ENCODE measurements around the gene SPOCK3. TPM values are rescaled to one million over a fixed set of nuclear protein-coding genes. Genes with fewer than 3 reads are reported as not detected.

Gene SPOCK3
- total RNA-seq, 4 donors from 2014 or later: not detected

- TF ChIP-seq, protein P1, sequence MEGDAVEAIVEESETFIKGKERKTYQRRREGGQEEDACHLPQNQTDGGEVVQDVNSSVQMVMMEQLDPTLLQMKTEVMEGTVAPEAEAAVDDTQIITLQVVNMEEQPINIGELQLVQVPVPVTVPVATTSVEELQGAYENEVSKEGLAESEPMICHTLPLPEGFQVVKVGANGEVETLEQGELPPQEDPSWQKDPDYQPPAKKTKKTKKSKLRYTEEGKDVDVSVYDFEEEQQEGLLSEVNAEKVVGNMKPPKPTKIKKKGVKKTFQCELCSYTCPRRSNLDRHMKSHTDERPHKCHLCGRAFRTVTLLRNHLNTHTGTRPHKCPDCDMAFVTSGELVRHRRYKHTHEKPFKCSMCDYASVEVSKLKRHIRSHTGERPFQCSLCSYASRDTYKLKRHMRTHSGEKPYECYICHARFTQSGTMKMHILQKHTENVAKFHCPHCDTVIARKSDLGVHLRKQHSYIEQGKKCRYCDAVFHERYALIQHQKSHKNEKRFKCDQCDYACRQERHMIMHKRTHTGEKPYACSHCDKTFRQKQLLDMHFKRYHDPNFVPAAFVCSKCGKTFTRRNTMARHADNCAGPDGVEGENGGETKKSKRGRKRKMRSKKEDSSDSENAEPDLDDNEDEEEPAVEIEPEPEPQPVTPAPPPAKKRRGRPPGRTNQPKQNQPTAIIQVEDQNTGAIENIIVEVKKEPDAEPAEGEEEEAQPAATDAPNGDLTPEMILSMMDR (IDR thresholded peaks at IDR 0.05): no peak
- DNase-seq (ENCODE audit: low spot score) (no peak), ATAC-seq (ENCODE audit: low FRiP score) (no peak)
Observed at GRCh38 chr4:166842795-166843261, 391.5 kb downstream of the SPOCK3 start.

- DNase-seq (ENCODE audit: low spot score) (no peak), ATAC-seq (ENCODE audit: low FRiP score) (no peak)
- TF ChIP-seq, protein P1 (IDR thresholded peaks at IDR 0.05): no peak
Observed at GRCh38 chr4:166839615-166840251, 394.6 kb downstream of the SPOCK3 start.

GRCh38 chr4:166838975-166839614, 395.2 kb downstream of the SPOCK3 start:
- no peak for DNase-seq (ENCODE audit: low spot score)
- TF ChIP-seq, protein P1 (IDR thresholded peaks at IDR 0.05): no peak
- ATAC-seq (ENCODE audit: low FRiP score): no peak

- TF ChIP-seq, protein P1 (IDR thresholded peaks at IDR 0.05): no peak
- DNase-seq (ENCODE audit: low spot score): no peak
- no peak for ATAC-seq (ENCODE audit: low FRiP score)
Observed at GRCh38 chr4:166836865-166837264, 397.4 kb downstream of the SPOCK3 start.

GRCh38 chr4:166827629-166828028, 406.7 kb downstream of the SPOCK3 start:
- TF ChIP-seq, protein P1 (IDR thresholded peaks at IDR 0.05): no peak
- DNase-seq (ENCODE audit: low spot score) (no peak), ATAC-seq (ENCODE audit: low FRiP score) (no peak)

DNA sequence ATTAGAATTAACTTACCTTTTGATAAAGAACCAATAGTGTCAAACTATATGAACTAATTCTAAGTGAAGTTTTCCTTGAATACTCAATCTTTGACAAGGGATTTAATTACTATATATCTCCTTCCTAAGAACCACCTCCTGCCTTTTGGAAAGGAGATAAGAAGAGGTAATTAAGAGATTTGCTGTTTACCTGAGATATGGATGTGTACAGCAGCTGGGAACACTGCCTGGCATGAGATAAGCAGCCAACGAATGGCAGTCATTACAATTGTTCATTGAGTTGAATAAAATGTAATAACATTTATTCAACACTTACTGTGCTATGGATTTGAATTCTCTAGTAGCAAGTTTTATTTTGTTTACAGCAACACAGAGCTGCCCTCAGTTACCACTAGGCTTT, 407.1 kb downstream of the SPOCK3 start:
- no peak for ATAC-seq (ENCODE audit: low FRiP score)
- TF ChIP-seq, protein P1 (IDR thresholded peaks at IDR 0.05): no peak
- DNase-seq (ENCODE audit: low spot score): no peak

- ATAC-seq (ENCODE audit: low FRiP score): no peak
- TF ChIP-seq, protein P1 (IDR thresholded peaks at IDR 0.05): no peak
- DNase-seq (ENCODE audit: low spot score): no peak
Observed at GRCh38 chr4:166823848-166824247, 410.4 kb downstream of the SPOCK3 start.

Data from omental fat pad (tissue), 4 donors.